Measurements from ENCODE around the gene STK35.
"Not testable (repeated sequence)": the region's sequence is repeated elsewhere in the genome, so short reads cannot be mapped to it uniquely, and the experiment has no call there.

Gene STK35

GRCh38 chr20:2152317-2152716 lies 50.7 kb downstream of the STK35 start:
- no peak for DNase-seq (ENCODE audit: low read depth)
- no peak overlapping the region for H3K4me3 ChIP-seq (ENCODE audit: low read depth, low read length)

GRCh38 chr20:2153326-2153725 lies 51.7 kb downstream of the STK35 start:
- DNase-seq (ENCODE audit: low read depth) = no peak
- no peak overlapping the region for H3K4me3 ChIP-seq (ENCODE audit: low read depth, low read length)

GRCh38 chr20:2156224-2156623 lies 54.6 kb downstream of the STK35 start:
- H3K4me3 ChIP-seq (ENCODE audit: low read depth, low read length) = no peak overlapping the region
- DNase-seq (ENCODE audit: low read depth) = no peak

- no peak for DNase-seq (ENCODE audit: low read depth)
- no peak overlapping the region for H3K4me3 ChIP-seq (ENCODE audit: low read depth, low read length)
Observed at GRCh38 chr20:2156666-2157624, 55.3 kb downstream of the STK35 start.

- no peak for DNase-seq (ENCODE audit: low read depth)
- no peak overlapping the region for H3K4me3 ChIP-seq (ENCODE audit: low read depth, low read length)
Observed at GRCh38 chr20:2162125-2162822, 60.6 kb downstream of the STK35 start.

- H3K4me3 ChIP-seq (ENCODE audit: low read depth, low read length) = no peak overlapping the region
- no peak for DNase-seq (ENCODE audit: low read depth)
Observed at GRCh38 chr20:2162823-2163166, 61.2 kb downstream of the STK35 start.

- no peak overlapping the region for H3K4me3 ChIP-seq (ENCODE audit: low read depth, low read length)
Observed at GRCh38 chr20:2163312-2163711, 61.7 kb downstream of the STK35 start.

GRCh38 chr20:2163757-2164156 lies 62.1 kb downstream of the STK35 start:
- no peak overlapping the region for H3K4me3 ChIP-seq (ENCODE audit: low read depth, low read length)
- no peak for DNase-seq (ENCODE audit: low read depth)

More at GRCh38 chr20:2163312-2163711, 61.7 kb downstream of the STK35 start:
- no peak for DNase-seq (ENCODE audit: low read depth)

- H3K4me3 ChIP-seq (ENCODE audit: low read depth, low read length) = no peak overlapping the region
- DNase-seq (ENCODE audit: low read depth) = no peak
Observed at GRCh38 chr20:2164421-2164820, 62.8 kb downstream of the STK35 start.

GRCh38 chr20:2164966-2165365 lies 63.3 kb downstream of the STK35 start:
- H3K4me3 ChIP-seq (ENCODE audit: low read depth, low read length) = no peak overlapping the region
- DNase-seq (ENCODE audit: low read depth) = no peak

- H3K4me3 ChIP-seq (ENCODE audit: low read depth, low read length) = no peak overlapping the region
- DNase-seq (ENCODE audit: low read depth) = no peak
Observed at GRCh38 chr20:2165871-2166270, 64.2 kb downstream of the STK35 start.

- DNase-seq (ENCODE audit: low read depth) = no peak
- no peak overlapping the region for H3K4me3 ChIP-seq (ENCODE audit: low read depth, low read length)
Observed at GRCh38 chr20:2167112-2167511, 65.5 kb downstream of the STK35 start.

- no peak for DNase-seq (ENCODE audit: low read depth)
- no peak overlapping the region for H3K4me3 ChIP-seq (ENCODE audit: low read depth, low read length)
Observed at GRCh38 chr20:2168946-2169345, 67.3 kb downstream of the STK35 start.

- H3K4me3 ChIP-seq (ENCODE audit: low read depth, low read length) = no peak overlapping the region
- no peak for DNase-seq (ENCODE audit: low read depth)
Observed at GRCh38 chr20:2169456-2170088, 67.9 kb downstream of the STK35 start.

GRCh38 chr20:2170404-2170803 lies 68.8 kb downstream of the STK35 start:
- H3K4me3 ChIP-seq (ENCODE audit: low read depth, low read length) = no peak overlapping the region
- DNase-seq (ENCODE audit: low read depth) = no peak

GRCh38 chr20:2171266-2171790 lies 69.7 kb downstream of the STK35 start:
- no peak overlapping the region for H3K4me3 ChIP-seq (ENCODE audit: low read depth, low read length)
- no peak for DNase-seq (ENCODE audit: low read depth)

GRCh38 chr20:2171840-2172239 lies 70.2 kb downstream of the STK35 start:
- not testable (repeated sequence) for DNase-seq (ENCODE audit: low read depth); H3K4me3 ChIP-seq (ENCODE audit: low read depth, low read length)

- DNase-seq (ENCODE audit: low read depth) = no peak
- no peak overlapping the region for H3K4me3 ChIP-seq (ENCODE audit: low read depth, low read length)
Observed at GRCh38 chr20:2172305-2173175, 70.9 kb downstream of the STK35 start.

- no peak overlapping the region for H3K4me3 ChIP-seq (ENCODE audit: low read depth, low read length)
- DNase-seq (ENCODE audit: low read depth) = no peak
Observed at GRCh38 chr20:2173186-2173585, 71.6 kb downstream of the STK35 start.
